ENCODE data around the gene SEC61B.
"Not testable (repeated sequence)": the region's sequence is repeated elsewhere in the genome, so short reads cannot be mapped to it uniquely, and the experiment has no call there.

Gene SEC61B

GRCh38 chr9:99237356-99237755 lies 15.3 kb downstream of the SEC61B start:
- ChIA-PET CTCF (no interaction called here), POLR2A (no interaction called here)
- DNase-seq (ENCODE audit: extremely low spot score) = no peak
- TF ChIP-seq ELF4 (IDR thresholded peaks at IDR 0.05) = no peak
- TF ChIP-seq SP1 (IDR thresholded peaks at IDR 0.05) = no peak
- no peak for TF ChIP-seq CTBP1 (IDR thresholded peaks at IDR 0.05; ENCODE audit: borderline replicate concordance)
- TF ChIP-seq LEF1 (IDR thresholded peaks at IDR 0.05; ENCODE audit: borderline replicate concordance) = no peak
- TF ChIP-seq FOXK2 (IDR thresholded peaks at IDR 0.05) = no peak
- no peak for TF ChIP-seq TARDBP (IDR thresholded peaks at IDR 0.05)
- TF ChIP-seq ZNF384 (IDR thresholded peaks at IDR 0.05) = no peak
- TF ChIP-seq PKNOX1 (IDR thresholded peaks at IDR 0.05) = no peak

- CTCF ChIA-PET; DNase-seq (ENCODE audit: extremely low spot score): not testable (repeated sequence)
Measured at GRCh38 chr9:99237849-99238248, 15.8 kb downstream of the SEC61B start.

GRCh38 chr9:99238331-99238730 lies 16.2 kb downstream of the SEC61B start:
- no peak for DNase-seq (ENCODE audit: extremely low spot score)
- POLR2A ChIA-PET = no interaction called here
- no peak for TF ChIP-seq L3MBTL2 (conservative IDR thresholded peaks at IDR 0.05)
- TF ChIP-seq CTBP1 (IDR thresholded peaks at IDR 0.05; ENCODE audit: borderline replicate concordance) = no peak
- no peak for TF ChIP-seq PKNOX1 (IDR thresholded peaks at IDR 0.05)
- TF ChIP-seq FOXA1 (IDR thresholded peaks at IDR 0.05) = no peak
- TF ChIP-seq FOXM1 (IDR thresholded peaks at IDR 0.05; ENCODE audit: borderline replicate concordance) = no peak
- no peak for TF ChIP-seq ELF4 (IDR thresholded peaks at IDR 0.05)
- TF ChIP-seq TARDBP (IDR thresholded peaks at IDR 0.05) = no peak
- TF ChIP-seq ZNF384 (IDR thresholded peaks at IDR 0.05) = no peak
- no peak for TF ChIP-seq HDGF (IDR thresholded peaks at IDR 0.05; ENCODE audit: borderline replicate concordance)
- TF ChIP-seq NFRKB (IDR thresholded peaks at IDR 0.05) = no peak
- TF ChIP-seq LEF1 (IDR thresholded peaks at IDR 0.05; ENCODE audit: borderline replicate concordance) = no peak
- TF ChIP-seq FOXK2 (IDR thresholded peaks at IDR 0.05) = no peak
- no peak for TF ChIP-seq SP1 (IDR thresholded peaks at IDR 0.05)
- TF ChIP-seq BHLHE40 (IDR thresholded peaks at IDR 0.05; ENCODE audit: borderline replicate concordance) = no peak
- TF ChIP-seq SUZ12 (IDR thresholded peaks at IDR 0.05) = no peak
- TF ChIP-seq ARNT (IDR thresholded peaks at IDR 0.05) = no peak
- CTCF ChIA-PET = no interaction called here

More at GRCh38 chr9:99237849-99238248, 15.8 kb downstream of the SEC61B start:
- POLR2A ChIA-PET = not testable (repeated sequence)

- POLR2A ChIA-PET = no interaction called here
- CTCF ChIA-PET = no interaction called here
- TF ChIP-seq FOXA1 (IDR thresholded peaks at IDR 0.05) (no peak), ELF4 (IDR thresholded peaks at IDR 0.05) (no peak), BHLHE40 (IDR thresholded peaks at IDR 0.05; ENCODE audit: borderline replicate concordance) (no peak), TARDBP (IDR thresholded peaks at IDR 0.05) (no peak), SUZ12 (IDR thresholded peaks at IDR 0.05) (no peak), LEF1 (IDR thresholded peaks at IDR 0.05; ENCODE audit: borderline replicate concordance) (no peak), FOXM1 (IDR thresholded peaks at IDR 0.05; ENCODE audit: borderline replicate concordance) (no peak), ZNF384 (IDR thresholded peaks at IDR 0.05) (no peak), PKNOX1 (IDR thresholded peaks at IDR 0.05) (no peak), FOXK2 (IDR thresholded peaks at IDR 0.05) (no peak), CTBP1 (IDR thresholded peaks at IDR 0.05; ENCODE audit: borderline replicate concordance) (no peak)
- no peak for DNase-seq (ENCODE audit: extremely low spot score)
Measured at GRCh38 chr9:99239341-99240060, 17.4 kb downstream of the SEC61B start.

- TF ChIP-seq FOXA1 (IDR thresholded peaks at IDR 0.05) = no peak
- TF ChIP-seq LEF1 (IDR thresholded peaks at IDR 0.05; ENCODE audit: borderline replicate concordance) = no peak
- TF ChIP-seq ZNF384 (IDR thresholded peaks at IDR 0.05) = peak; percentile 40; the same call in 1 of the 2 replicates
- no peak for TF ChIP-seq CTBP1 (IDR thresholded peaks at IDR 0.05; ENCODE audit: borderline replicate concordance)
- no peak for TF ChIP-seq NFRKB (IDR thresholded peaks at IDR 0.05)
- TF ChIP-seq ELF4 (IDR thresholded peaks at IDR 0.05) = no peak
- no peak for DNase-seq (ENCODE audit: extremely low spot score)
- ChIA-PET POLR2A (no interaction called here), CTCF (interaction anchor here (1.0 kb wide), 1 partner anchor 8 kb away, joined by 3 read pairs; no protein-coding TSS in a partner anchor)
Measured at GRCh38 chr9:99241106-99241505, 19.0 kb downstream of the SEC61B start.

GRCh38 chr9:99244344-99245260 lies 22.5 kb downstream of the SEC61B start:
- TF ChIP-seq TARDBP (IDR thresholded peaks at IDR 0.05) (no peak), ELF4 (IDR thresholded peaks at IDR 0.05) (no peak), LEF1 (IDR thresholded peaks at IDR 0.05; ENCODE audit: borderline replicate concordance) (no peak), FOXA1 (IDR thresholded peaks at IDR 0.05) (no peak), SP1 (IDR thresholded peaks at IDR 0.05) (no peak), HDGF (IDR thresholded peaks at IDR 0.05; ENCODE audit: borderline replicate concordance) (no peak), BHLHE40 (IDR thresholded peaks at IDR 0.05; ENCODE audit: borderline replicate concordance) (no peak), CTBP1 (IDR thresholded peaks at IDR 0.05; ENCODE audit: borderline replicate concordance) (no peak), PKNOX1 (IDR thresholded peaks at IDR 0.05) (no peak), NFRKB (IDR thresholded peaks at IDR 0.05) (no peak), FOXK2 (IDR thresholded peaks at IDR 0.05) (no peak), ARNT (IDR thresholded peaks at IDR 0.05) (no peak), L3MBTL2 (conservative IDR thresholded peaks at IDR 0.05) (no peak), ZNF384 (IDR thresholded peaks at IDR 0.05) (no peak), FOXM1 (IDR thresholded peaks at IDR 0.05; ENCODE audit: borderline replicate concordance) (no peak)
- POLR2A ChIA-PET = no interaction called here
- CTCF ChIA-PET = no interaction called here
- DNase-seq (ENCODE audit: extremely low spot score) = no peak
